ENCODE data around the gene BBS1.

Gene BBS1

GRCh38 chr11:66561975-66562248, 51.5 kb downstream of the BBS1 start:
- TF ChIP-seq TAF1 (IDR thresholded peaks at IDR 0.05; ENCODE audit: low read depth) (no peak), REST (IDR thresholded peaks at IDR 0.05; ENCODE audit: low read depth) (no peak), TCF12 (IDR thresholded peaks at IDR 0.05; ENCODE audit: low read depth) (no peak), FOXM1 (IDR thresholded peaks at IDR 0.05; ENCODE audit: borderline replicate concordance, low read depth) (no peak), EP300 (IDR thresholded peaks at IDR 0.05; ENCODE audit: borderline replicate concordance) (no peak), EGR1 (IDR thresholded peaks at IDR 0.05) (no peak), MAX (IDR thresholded peaks at IDR 0.05) (no peak), CEBPB (IDR thresholded peaks at IDR 0.05) (no peak), RAD21 (IDR thresholded peaks at IDR 0.05; ENCODE audit: low read depth) (no peak), USF1 (IDR thresholded peaks at IDR 0.05) (no peak), CREB1 (IDR thresholded peaks at IDR 0.05; ENCODE audit: low read depth) (no peak), ZBTB7A (IDR thresholded peaks at IDR 0.05; ENCODE audit: low read depth) (no peak), TEAD4 (IDR thresholded peaks at IDR 0.05) (no peak), NFIC (IDR thresholded peaks at IDR 0.05) (no peak), YY1 (IDR thresholded peaks at IDR 0.05; ENCODE audit: low read depth) (no peak)

GRCh38 chr11:66562275-66562674, 51.8 kb downstream of the BBS1 start:
- TF ChIP-seq FOXM1 (IDR thresholded peaks at IDR 0.05; ENCODE audit: borderline replicate concordance, low read depth) (no peak), REST (IDR thresholded peaks at IDR 0.05; ENCODE audit: low read depth) (no peak), TCF12 (IDR thresholded peaks at IDR 0.05; ENCODE audit: low read depth) (no peak), MAX (IDR thresholded peaks at IDR 0.05) (no peak), TAF1 (IDR thresholded peaks at IDR 0.05; ENCODE audit: low read depth) (no peak), ZBTB7A (IDR thresholded peaks at IDR 0.05; ENCODE audit: low read depth) (no peak), CEBPB (IDR thresholded peaks at IDR 0.05) (no peak), RAD21 (IDR thresholded peaks at IDR 0.05; ENCODE audit: low read depth) (no peak), EGR1 (IDR thresholded peaks at IDR 0.05) (no peak), USF1 (IDR thresholded peaks at IDR 0.05) (no peak), NFIC (IDR thresholded peaks at IDR 0.05) (no peak), CREB1 (IDR thresholded peaks at IDR 0.05; ENCODE audit: low read depth) (no peak), TEAD4 (IDR thresholded peaks at IDR 0.05) (no peak), YY1 (IDR thresholded peaks at IDR 0.05; ENCODE audit: low read depth) (no peak), EP300 (IDR thresholded peaks at IDR 0.05; ENCODE audit: borderline replicate concordance) (no peak)

- TF ChIP-seq EP300 (IDR thresholded peaks at IDR 0.05; ENCODE audit: borderline replicate concordance) (no peak), RAD21 (IDR thresholded peaks at IDR 0.05; ENCODE audit: low read depth) (no peak), TCF12 (IDR thresholded peaks at IDR 0.05; ENCODE audit: low read depth) (no peak), USF1 (IDR thresholded peaks at IDR 0.05) (no peak), ZBTB7A (IDR thresholded peaks at IDR 0.05; ENCODE audit: low read depth) (no peak), REST (IDR thresholded peaks at IDR 0.05; ENCODE audit: low read depth) (no peak)
Measured at GRCh38 chr11:66562907-66563583, 52.6 kb downstream of the BBS1 start.

- TF ChIP-seq NFIC (IDR thresholded peaks at IDR 0.05), result no peak
- no peak for TF ChIP-seq EP300 (IDR thresholded peaks at IDR 0.05; ENCODE audit: borderline replicate concordance)
- TF ChIP-seq TEAD4 (IDR thresholded peaks at IDR 0.05), result no peak
- no peak for TF ChIP-seq EGR1 (IDR thresholded peaks at IDR 0.05)
- TF ChIP-seq TCF12 (IDR thresholded peaks at IDR 0.05; ENCODE audit: low read depth), result no peak
- TF ChIP-seq CEBPB (IDR thresholded peaks at IDR 0.05), result no peak
- no peak for TF ChIP-seq FOXM1 (IDR thresholded peaks at IDR 0.05; ENCODE audit: borderline replicate concordance, low read depth)
- TF ChIP-seq CREB1 (IDR thresholded peaks at IDR 0.05; ENCODE audit: low read depth), result no peak
- TF ChIP-seq USF1 (IDR thresholded peaks at IDR 0.05), result no peak
- TF ChIP-seq YY1 (IDR thresholded peaks at IDR 0.05; ENCODE audit: low read depth), result no peak
- no peak for TF ChIP-seq TAF1 (IDR thresholded peaks at IDR 0.05; ENCODE audit: low read depth)
- TF ChIP-seq ZBTB7A (IDR thresholded peaks at IDR 0.05; ENCODE audit: low read depth), result no peak
- no peak for TF ChIP-seq REST (IDR thresholded peaks at IDR 0.05; ENCODE audit: low read depth)
- no peak for TF ChIP-seq RAD21 (IDR thresholded peaks at IDR 0.05; ENCODE audit: low read depth)
- TF ChIP-seq MAX (IDR thresholded peaks at IDR 0.05), result no peak
Measured at GRCh38 chr11:66563832-66564231, 53.4 kb downstream of the BBS1 start.

Data from Ishikawa (cell line).